IPS-NIHi11 (cell line): ENCODE data around the gene HSPA2.
A peak's percentile ranks its signal among the peaks of the same experiment; 100 is the strongest.
"Not testable (repeated sequence)": the region's sequence is repeated elsewhere in the genome, so short reads cannot be mapped to it uniquely, and the experiment has no call there.

ENCODE experiments used
- DNase-seq: peaks from one replicate; pipeline ENCODE4 v3.0.0; 2012; ENCODE audit warnings: mixed read lengths, low spot score

The HSPA2 gene

DNA sequence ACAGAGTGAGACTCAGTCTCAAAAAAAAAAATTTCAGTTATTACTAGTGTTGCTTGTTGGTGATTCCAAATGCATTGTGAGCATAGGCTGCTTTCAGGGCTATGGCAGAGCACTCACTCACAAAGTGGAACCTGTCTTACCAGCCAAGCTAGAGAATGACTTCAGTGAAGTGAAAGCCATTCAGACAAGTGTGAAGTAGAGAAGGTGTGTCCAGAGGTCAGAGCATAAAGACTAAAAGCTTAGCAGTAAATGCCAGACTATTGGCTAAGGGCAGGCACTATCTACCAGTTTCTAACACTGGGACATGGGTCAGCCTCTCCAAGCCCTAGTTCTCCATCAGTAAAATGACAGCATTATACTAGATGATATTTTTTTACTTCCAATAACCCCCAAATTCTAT is 21.9 kb downstream of the HSPA2 start:
- no peak for DNase-seq

DNA sequence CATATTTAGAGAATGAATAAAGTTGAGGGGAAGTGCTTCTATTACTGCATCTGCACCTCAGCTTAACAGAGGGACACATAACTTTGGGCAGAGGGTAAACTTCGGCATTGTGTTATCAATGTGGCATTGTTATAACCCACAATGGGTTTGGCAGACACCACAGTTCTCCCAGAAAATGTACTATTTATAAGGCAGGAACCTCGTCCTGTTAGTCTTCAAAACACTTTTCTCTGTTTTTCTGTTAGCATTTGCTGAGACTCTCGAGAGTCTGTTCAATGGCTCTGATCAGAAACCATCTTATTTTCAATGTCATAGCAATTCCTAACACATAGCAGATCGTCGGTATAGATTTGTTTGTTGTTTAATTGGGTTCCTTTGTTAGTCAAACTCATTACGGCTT is 23.2 kb downstream of the HSPA2 start:
- no peak for DNase-seq

DNA sequence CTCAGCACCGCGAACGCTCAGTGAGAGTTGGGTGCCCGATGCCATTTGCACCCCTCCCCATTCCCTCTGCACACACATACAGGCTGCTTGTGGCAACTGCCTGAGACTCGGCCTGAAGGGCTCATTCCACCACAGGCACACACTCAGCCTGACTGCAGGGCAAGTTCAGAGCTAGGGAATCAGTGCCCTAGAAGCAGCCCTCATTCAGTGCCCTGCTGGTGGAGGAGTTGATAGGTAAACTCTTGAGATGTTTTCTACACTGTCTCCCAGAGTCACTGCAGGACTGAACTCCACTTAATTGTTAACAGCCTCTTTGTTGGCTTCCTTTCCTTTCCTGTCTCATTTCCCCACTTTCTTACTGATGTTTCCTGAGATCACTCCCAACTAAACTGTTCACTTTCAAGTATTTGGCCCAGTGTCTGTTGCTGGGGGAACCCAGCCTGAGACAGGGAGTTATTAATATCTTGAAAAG is 26.1 kb downstream of the HSPA2 start:
- no peak for DNase-seq

DNA sequence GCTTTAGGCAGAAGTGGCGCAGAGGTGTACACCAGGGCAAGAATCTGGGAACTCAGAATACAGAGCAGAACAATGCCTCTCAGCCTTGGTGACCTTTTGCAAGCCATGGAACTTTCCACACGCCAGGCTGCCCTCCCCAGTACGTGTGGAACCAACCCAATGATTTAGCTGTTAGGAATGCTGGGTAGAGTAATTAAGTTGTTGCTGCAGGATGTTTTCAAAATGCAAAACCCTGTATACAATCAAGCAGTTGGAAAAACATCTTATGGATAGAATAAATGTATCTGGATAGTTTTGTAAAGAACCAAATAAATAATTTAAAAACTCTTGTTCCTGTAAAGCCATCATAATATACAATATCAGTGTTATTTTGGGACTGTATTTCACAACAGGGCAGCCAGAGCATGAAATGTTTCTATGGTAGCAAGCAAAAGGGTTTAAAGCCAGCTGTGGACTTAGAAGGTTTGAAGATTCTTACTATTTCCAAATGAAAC is 28.6 kb downstream of the HSPA2 start:
- DNase-seq = peak; percentile 53

DNA sequence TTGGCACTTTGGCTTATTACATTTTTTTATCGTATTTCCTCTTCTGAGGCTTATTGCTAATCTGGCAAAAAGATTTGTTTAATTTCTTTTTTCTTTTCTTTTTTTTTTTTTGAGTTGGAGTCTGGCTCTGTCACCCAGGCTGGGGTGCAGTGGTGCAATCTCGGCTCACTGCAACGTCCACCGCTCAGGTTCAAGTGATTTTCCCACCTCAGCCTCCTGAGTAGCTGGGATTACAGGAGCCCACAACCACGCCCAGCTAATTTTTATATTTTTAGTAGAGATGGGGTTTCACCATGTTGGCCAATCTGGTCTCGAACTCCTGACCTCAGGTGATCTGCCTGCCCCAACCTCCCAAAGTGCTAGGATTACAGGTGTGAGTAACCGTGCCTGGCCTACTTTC is 29.1 kb downstream of the HSPA2 start:
- not testable (repeated sequence) for DNase-seq

DNA sequence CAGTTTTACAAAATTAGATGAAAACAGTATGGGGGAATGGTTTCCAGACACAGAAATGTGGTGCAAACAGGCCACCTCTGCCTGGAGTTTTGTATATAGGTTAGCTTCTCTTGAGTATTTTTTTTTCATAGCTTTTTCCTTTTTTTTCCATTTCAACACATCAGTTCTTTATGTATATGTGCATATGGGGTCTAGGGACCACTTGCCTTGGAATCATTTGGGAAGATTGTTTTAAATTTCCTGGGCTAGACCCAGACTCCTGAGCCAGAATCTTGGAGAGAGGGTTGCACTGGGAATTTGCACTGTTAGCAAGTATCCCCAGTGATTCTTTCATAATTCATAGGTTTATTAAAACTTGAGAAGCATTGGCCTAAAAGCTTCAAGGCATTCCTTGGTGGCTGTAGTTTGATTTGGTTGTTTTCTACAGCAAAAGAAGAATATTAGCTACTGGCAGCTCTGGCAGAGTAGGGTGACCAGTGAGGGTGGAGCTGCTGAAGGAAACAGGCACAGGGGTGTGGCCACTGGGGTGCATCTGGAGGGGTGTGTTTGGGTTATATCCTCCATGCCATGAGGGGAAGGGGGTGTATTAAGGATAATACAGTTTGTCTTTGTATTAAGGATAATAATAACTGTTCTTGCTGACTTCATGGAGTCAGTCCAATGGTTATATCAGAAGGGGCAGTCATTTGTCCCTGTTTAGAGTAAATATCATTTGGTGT is 32.0 kb downstream of the HSPA2 start:
- DNase-seq = no peak

DNA sequence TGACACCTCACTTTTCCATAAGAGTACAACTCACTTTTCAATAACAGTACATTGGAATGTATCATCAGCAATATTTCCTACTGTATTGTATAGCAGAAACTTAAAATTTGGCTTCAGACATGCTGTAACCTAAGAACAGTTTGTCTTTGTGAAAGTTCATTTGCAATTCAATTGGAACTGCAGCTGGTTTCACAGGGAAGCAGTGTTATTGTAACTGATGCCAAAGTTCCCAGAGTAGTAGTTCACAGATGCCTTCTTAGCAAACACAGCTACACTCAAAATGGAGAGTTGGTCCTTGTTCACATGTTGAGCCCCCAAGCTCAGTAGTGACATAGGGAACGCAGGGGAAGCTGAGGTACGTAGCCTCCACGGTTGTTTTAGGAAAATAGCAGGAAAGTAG is 32.6 kb downstream of the HSPA2 start:
- DNase-seq = peak; percentile 42

DNA sequence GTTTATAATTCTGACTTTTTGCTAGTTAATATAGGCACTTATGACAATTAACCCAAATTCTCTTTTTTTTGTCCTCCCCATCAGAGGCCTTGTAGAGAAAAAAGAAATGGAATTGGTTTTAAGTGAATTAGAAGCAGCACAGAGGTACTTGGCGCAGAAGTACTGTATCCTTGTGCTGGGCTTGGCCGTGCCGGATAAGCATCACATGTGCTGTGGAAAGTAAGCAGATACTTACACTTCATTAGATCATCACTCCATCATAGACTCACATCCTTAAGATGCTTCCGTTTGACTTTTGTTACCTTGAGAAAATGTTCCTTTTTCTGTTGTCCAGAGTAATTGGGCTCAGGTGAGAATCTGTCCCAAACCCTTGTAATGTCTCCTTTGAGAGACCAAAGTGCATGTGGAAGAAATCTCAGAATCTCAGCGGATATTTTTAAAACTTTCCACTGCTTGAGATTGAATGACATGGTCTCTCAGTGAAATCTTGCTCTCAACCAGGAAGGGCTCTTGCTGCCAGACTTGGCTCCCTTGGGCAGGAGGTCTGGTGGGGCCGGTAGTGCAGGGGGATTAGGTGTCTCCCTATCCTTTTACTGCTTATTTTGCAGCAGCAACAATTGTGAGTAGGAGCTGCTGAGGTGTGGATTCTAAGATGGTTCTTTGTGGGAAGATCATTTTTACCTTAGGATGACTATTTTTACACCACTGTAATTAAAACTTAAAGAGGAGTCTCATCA is 34.0 kb downstream of the HSPA2 start:
- no peak for DNase-seq

DNA sequence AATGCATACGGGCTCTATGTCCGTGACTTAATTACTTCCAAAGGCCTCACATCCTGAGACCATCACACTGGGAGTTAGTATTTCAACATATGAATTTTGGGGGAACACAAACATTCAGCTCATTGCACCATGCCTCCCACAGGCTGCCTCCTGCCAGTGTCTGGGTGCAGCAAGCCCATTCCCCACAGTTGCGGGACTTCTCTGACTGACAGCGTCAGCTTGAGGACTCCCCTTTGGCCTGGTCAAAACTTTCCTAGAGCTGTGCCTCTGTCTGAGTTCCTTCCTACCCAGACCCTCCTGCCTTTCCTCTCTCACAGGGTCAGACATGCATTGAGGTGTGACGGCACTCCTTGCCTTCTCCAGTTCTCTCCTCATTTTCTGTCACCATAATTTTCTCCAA is 36.7 kb downstream of the HSPA2 start:
- no peak for DNase-seq

DNA sequence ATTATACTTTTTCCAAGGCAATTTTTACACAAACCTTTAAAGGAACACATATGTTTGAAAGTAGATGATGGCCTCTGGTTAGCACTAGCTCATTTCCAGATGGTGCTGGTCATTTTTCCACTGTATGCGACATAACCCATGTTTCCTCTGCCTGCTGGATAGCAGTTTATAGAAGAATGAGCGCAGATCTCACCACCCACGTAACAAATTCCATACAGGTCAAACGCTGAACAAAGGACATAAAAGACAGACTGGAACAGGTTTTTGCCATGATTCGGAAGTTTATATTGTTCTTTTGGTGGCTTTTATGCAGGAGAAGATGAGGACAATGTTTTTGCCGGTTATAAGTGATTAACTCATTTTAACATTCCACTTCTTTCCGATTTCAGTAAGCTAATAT is 39.9 kb downstream of the HSPA2 start:
- DNase-seq = no peak

DNA sequence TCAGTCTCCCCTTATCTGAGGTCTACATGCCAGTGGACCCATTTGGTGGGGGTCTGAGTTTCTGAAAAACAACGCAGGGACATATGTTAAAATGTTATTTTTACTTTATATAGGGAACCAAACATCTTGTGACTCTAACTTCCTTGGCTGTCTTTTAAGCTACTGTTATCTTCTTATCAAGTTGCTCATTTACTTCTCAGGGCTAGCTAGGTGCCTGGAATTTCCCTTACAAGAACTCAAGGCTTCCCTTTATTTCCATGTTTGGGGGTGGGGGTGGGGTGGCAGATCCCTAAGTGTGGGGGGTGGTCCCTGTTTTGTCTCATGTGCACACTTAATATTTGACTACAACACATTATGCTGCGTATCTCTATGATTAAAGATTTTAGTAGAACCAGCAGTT is 40.8 kb downstream of the HSPA2 start:
- DNase-seq = no peak

DNA sequence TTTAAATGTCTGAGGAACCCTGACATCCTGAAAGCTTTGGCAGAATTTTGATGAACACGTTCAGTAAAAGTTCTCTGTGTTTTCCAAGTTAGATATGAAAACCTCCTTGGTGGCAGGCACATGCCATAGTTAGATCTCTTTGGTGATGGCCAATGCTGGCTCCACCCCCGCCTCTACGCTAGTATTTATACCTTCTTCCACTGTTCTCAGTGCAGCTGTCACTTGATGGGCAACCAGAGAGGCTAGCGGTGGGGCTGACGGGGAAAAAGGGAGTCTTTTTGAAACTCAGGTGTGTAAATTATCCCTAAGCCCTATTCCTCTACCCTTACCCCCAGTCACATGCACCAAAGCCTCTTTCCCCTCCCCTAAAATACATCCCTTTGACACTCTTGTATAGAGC is 41.3 kb downstream of the HSPA2 start:
- DNase-seq = no peak

DNA sequence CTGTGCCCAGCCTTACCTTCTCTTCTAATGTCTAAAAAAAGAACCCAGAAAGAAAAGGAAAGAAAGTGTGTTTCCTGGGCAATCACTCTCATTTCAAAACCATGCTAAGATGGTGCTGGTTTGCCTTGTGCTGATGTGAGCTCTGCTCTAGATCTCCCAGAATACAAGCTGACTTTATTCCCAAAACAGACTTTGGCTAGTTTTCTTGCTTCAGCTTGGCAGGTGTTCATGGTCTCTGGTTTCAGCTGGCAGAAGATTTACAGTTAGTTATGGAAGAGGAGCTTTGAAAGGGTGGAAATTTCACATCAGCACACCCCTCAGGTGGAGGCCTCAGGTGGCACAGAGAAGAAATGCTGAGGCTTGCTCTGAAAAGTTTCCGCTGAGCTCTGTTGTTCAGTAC is 43.6 kb downstream of the HSPA2 start:
- DNase-seq = no peak

DNA sequence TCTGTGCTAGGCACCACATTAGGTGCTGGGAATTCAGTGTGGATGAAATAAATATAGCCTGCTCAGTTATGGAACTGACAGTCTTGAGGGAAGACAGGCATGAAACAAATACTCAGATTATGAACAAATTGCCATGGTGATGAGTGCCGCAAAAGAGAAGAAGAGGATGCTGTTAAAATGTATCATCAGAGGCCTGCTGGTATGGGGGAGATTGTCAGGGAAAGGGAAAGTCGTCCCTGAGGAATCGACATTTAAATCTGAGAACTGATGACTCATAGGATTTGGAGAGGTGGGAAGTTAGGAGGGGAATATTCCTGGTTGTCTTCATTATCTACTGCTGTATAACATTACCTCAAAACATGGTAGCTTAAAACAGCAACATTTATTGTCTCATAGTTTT is 51.3 kb downstream of the HSPA2 start:
- DNase-seq = no peak
